ENCODE data around the gene MRI1. TPM values are rescaled to one million over a fixed set of nuclear protein-coding genes. Genes with fewer than 3 reads are reported as not detected.
A peak's percentile ranks its signal among the peaks of the same experiment; 100 is the strongest.
"Not testable (repeated sequence)": the region's sequence is repeated elsewhere in the genome, so short reads cannot be mapped to it uniquely, and the experiment has no call there.

Gene MRI1
- total RNA-seq, 2 donors from 2014 or later = 37.6 to 42.2 TPM

- Mint-ChIP-seq H3K4me1 (ENCODE audit: low read depth) (peaks cover 11% of the 10 kb centered on the region), H3K36me3 (ENCODE audit: insufficient read depth in 2 of 2) (no peaks in the 10 kb centered on the region), H3K9me3 (no peaks in the 10 kb centered on the region), H3K27me3 (ENCODE audit: low read depth) (no peaks in the 10 kb centered on the region), H3K27ac (no peak overlapping the region), H3K4me3 (no peak overlapping the region)
- DNase-seq = no peak
- no peak for ATAC-seq (replicated peaks in 1 of 2)
Observed at GRCh38 chr19:13742756-13743155, 21.6 kb upstream of the MRI1 start.

DNA sequence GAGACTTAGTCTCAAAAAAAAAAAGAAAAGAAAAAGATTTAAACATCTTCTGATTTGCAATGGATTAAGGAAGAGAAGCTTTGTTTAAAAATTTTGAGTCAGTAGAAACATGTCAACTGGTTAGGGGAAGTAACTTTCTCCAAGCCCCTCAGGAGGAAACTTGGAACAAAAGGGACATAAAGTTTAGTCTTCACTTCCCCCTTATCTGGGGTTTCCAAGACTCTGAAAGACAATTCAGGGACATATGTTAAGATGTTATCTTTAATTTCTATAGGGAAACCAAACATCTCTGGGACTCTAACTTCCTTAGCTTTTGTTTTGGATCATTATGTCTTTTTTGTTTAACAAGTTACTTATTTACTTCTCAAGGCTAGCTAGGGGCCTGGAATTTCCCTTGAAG, 20.1 kb upstream of the MRI1 start:
- Mint-ChIP-seq H3K4me3 (no peak overlapping the region), H3K36me3 (ENCODE audit: insufficient read depth in 2 of 2) (peaks cover 0 to 2% of the 10 kb centered on the region in 2 donors), H3K4me1 (ENCODE audit: low read depth) (peaks cover 21% of the 10 kb centered on the region), H3K27ac (no peak overlapping the region), H3K9me3 (no peaks in the 10 kb centered on the region), H3K27me3 (ENCODE audit: low read depth) (no peaks in the 10 kb centered on the region)
- DNase-seq = no peak
- ATAC-seq (replicated peaks in 1 of 2) = no peak

DNA sequence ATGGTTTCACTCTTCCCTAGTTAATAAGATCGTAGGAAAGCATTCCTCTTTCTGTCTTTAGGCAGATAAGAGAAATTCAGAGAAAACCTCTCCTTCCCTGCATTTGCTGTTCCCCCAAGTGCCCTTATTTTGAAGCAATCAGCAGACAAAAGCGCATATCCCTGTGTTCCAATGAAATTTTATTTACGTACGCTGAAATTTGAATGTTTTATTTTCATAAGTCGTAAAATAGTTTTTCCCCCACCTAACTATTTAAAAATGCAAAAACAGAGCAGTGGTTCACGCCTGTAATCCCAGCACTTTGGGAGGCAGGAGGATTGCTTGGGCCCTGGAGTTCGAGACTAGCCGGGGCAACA, 17.2 kb upstream of the MRI1 start:
- Mint-ChIP-seq H3K9me3 (no peaks in the 10 kb centered on the region), H3K27ac (no peak overlapping the region), H3K36me3 (ENCODE audit: insufficient read depth in 2 of 2) (peaks cover 0 to 2% of the 10 kb centered on the region in 2 donors), H3K4me1 (ENCODE audit: low read depth) (peaks cover 41% of the 10 kb centered on the region), H3K27me3 (ENCODE audit: low read depth) (no peaks in the 10 kb centered on the region), H3K4me3 (peak overlapping the region; percentile 90 to 97)
- no peak for DNase-seq
- ATAC-seq (replicated peaks in 1 of 2) = no peak

DNA sequence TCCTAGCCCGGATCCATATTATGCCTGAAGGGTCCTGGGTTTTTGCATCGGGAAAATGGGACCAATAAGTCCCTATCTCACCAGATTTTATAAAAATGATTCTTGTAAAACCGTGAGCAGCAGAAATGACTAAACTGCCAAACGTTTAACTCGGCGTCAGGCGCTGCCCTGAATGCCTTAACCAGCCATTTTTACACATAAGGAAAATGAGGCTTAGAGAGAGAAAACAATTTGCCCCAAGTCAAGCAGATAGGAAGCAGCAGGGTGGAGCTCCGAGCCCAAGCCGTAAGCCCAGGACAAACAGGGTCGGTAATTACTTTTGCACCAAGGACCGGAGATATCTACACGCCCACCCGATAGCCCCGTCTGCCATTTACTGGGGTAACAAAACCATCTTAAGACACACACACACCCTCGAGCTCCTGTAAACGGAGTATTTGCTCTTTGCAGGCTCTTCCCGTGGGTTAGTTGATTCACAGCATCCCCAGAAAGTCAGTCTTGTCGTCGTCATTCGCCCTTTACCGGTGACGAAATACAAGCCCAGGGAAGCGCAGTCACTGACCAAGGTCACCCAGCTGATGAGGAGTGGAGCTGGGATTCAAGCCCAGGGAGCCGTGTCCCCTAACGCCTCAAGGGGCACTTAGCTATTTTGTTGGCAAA, 16.0 kb upstream of the MRI1 start:
- H3K4me1 Mint-ChIP-seq (ENCODE audit: low read depth) = peaks cover 47% of the 10 kb centered on the region
- ATAC-seq (replicated peaks in 1 of 2) = no peak
- peak in 1 of 2 donors; percentile 19 for DNase-seq
- no peaks in the 10 kb centered on the region for H3K27me3 Mint-ChIP-seq (ENCODE audit: low read depth)
- peak overlapping the region; percentile 90 to 97 for H3K4me3 Mint-ChIP-seq
- peaks cover 2 to 9% of the 10 kb centered on the region in 2 donors for H3K36me3 Mint-ChIP-seq (ENCODE audit: insufficient read depth in 2 of 2)
- no peaks in the 10 kb centered on the region for H3K9me3 Mint-ChIP-seq
- peak overlapping the region; percentile 92 for H3K27ac Mint-ChIP-seq

DNA sequence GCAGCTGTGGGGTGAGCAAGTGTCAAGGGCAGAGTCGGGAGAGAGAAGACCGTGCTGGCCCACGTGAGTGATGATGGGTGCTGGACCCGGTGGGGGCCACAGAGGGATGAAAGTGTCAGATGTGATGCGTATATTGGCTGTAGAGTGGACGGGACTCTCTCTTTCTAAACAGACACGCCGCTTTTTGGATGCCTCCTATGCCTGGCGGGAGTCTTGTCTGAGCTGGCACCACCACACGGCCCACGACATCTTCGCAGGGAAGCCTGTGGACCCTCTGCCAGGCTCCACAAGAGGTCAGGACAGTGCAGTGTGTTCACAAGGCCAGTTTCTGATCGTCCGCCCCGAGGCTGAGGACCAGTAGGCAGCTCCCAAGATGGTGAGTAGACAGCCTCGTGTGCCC, 12.9 kb upstream of the MRI1 start:
- peaks cover 7 to 19% of the 10 kb centered on the region in 2 donors for H3K36me3 Mint-ChIP-seq (ENCODE audit: insufficient read depth in 2 of 2)
- H3K4me1 Mint-ChIP-seq (ENCODE audit: low read depth) = peaks cover 46% of the 10 kb centered on the region
- DNase-seq (no peak), ATAC-seq (replicated peaks in 1 of 2) (no peak)
- no peaks in the 10 kb centered on the region for H3K27me3 Mint-ChIP-seq (ENCODE audit: low read depth)
- H3K9me3 Mint-ChIP-seq = no peaks in the 10 kb centered on the region
- no peak overlapping the region for H3K27ac Mint-ChIP-seq
- no peak overlapping the region for H3K4me3 Mint-ChIP-seq

DNA sequence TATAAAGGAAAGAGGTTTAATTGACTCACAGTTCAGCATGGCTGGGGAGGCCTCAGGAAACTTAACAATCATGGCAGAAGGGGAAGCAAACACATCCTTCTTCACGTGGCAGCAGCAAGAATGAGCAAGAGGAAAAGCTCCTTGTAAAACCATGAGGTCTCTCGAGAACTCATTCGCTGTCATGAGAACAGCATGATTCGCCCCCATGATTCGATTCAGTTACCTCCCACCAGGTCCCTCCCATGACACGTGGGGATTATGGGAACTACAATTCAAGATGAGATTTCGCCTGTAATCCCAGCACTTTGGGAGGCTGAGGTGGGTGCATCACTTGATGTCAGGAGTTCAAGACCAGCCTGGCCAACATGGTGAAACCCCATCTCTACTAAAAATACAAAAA, 10.7 kb upstream of the MRI1 start:
- H3K36me3 Mint-ChIP-seq (ENCODE audit: insufficient read depth in 2 of 2) = peaks cover 9 to 24% of the 10 kb centered on the region in 2 donors
- not testable (repeated sequence) for H3K9me3 Mint-ChIP-seq; H3K27me3 Mint-ChIP-seq (ENCODE audit: low read depth); DNase-seq; H3K27ac Mint-ChIP-seq; H3K4me3 Mint-ChIP-seq
- ATAC-seq (replicated peaks in 1 of 2) = peak in 1 of 2 donors; percentile 33
- peaks cover 31% of the 10 kb centered on the region for H3K4me1 Mint-ChIP-seq (ENCODE audit: low read depth)

GRCh38 chr19:13756210-13756609, 8.1 kb upstream of the MRI1 start:
- Mint-ChIP-seq H3K9me3 (no peaks in the 10 kb centered on the region), H3K27ac (no peak overlapping the region), H3K4me3 (no peak overlapping the region), H3K4me1 (ENCODE audit: low read depth) (peaks cover 8% of the 10 kb centered on the region), H3K36me3 (ENCODE audit: insufficient read depth in 2 of 2) (peaks cover 9 to 23% of the 10 kb centered on the region in 2 donors), H3K27me3 (ENCODE audit: low read depth) (no peaks in the 10 kb centered on the region)
- ATAC-seq (replicated peaks in 1 of 2) (no peak), DNase-seq (no peak)

GRCh38 chr19:13757805-13758772, 6.2 kb upstream of the MRI1 start:
- Mint-ChIP-seq H3K36me3 (ENCODE audit: insufficient read depth in 2 of 2) (peaks cover 7 to 24% of the 10 kb centered on the region in 2 donors), H3K27me3 (ENCODE audit: low read depth) (no peaks in the 10 kb centered on the region), H3K4me3 (no peak overlapping the region), H3K9me3 (no peaks in the 10 kb centered on the region), H3K4me1 (ENCODE audit: low read depth) (peaks cover 6% of the 10 kb centered on the region), H3K27ac (no peak overlapping the region)
- DNase-seq (no peak), ATAC-seq (replicated peaks in 1 of 2) (no peak)

GRCh38 chr19:13758795-13759194, 5.5 kb upstream of the MRI1 start:
- Mint-ChIP-seq H3K27ac (no peak overlapping the region), H3K36me3 (ENCODE audit: insufficient read depth in 2 of 2) (peaks cover 9 to 23% of the 10 kb centered on the region in 2 donors), H3K4me1 (ENCODE audit: low read depth) (peaks cover 13% of the 10 kb centered on the region), H3K27me3 (ENCODE audit: low read depth) (no peaks in the 10 kb centered on the region), H3K9me3 (no peaks in the 10 kb centered on the region), H3K4me3 (no peak overlapping the region)
- ATAC-seq (replicated peaks in 1 of 2) (no peak), DNase-seq (no peak)

DNA sequence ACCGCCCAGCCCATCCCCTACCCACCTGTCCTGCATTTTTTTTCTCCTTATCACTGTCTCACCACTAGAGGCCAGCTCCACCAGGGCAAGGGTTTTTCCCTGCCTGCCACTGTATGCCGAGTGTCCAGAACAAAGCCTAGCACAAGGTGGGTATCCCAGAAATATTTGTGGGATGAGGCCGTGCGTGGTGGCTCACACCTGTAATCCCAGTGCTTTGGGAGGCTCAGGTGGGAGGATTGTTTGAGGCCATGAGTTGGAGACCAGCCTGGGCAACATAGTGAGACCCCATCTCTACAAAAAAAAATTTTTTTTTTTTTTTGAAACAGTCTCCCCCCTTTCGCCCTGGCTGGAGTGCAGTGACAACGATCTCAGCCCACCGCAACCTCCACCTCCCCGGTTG, 2.9 kb upstream of the MRI1 start:
- H3K9me3 Mint-ChIP-seq = no peaks in the 10 kb centered on the region
- peaks cover 8 to 13% of the 10 kb centered on the region in 2 donors for H3K36me3 Mint-ChIP-seq (ENCODE audit: insufficient read depth in 2 of 2)
- DNase-seq (no peak), ATAC-seq (replicated peaks in 1 of 2) (no peak)
- H3K4me3 Mint-ChIP-seq = no peak overlapping the region
- peaks cover 31% of the 10 kb centered on the region for H3K4me1 Mint-ChIP-seq (ENCODE audit: low read depth)
- H3K27ac Mint-ChIP-seq = no peak overlapping the region
- H3K27me3 Mint-ChIP-seq (ENCODE audit: low read depth) = no peaks in the 10 kb centered on the region

DNA sequence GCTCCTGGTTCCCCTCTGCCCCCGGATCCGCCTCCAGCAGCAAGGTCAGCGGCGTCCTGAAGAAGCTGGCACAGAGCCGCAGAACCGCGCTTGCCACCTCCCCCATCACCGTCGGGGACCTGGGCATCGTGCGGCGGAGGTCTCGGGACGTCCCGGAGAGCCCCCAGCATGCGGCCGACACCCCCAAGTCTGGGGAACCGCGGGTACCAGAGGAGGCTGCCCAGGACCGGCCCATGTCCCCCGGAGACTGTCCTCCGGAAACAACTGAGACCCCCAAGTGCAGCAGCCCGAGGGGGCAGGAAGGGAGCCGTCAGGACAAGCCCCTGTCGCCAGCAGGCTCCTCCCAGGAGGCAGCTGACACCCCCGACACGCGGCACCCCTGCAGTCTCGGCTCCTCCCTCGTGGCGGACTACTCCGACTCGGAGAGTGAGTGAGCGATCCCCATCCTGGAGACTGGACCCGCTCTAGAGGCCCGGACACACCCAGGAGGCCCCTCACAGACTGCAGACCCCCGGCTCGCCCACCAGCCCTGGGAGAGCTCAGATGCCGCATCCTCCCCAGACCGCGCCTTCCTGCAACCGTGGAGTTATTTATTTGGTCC, 1.6 kb upstream of the MRI1 start:
- ATAC-seq (replicated peaks in 1 of 2) (no peak), DNase-seq (no peak)
- H3K27ac Mint-ChIP-seq = no peak overlapping the region
- H3K4me1 Mint-ChIP-seq (ENCODE audit: low read depth) = peaks cover 33% of the 10 kb centered on the region
- no peaks in the 10 kb centered on the region for H3K9me3 Mint-ChIP-seq
- peaks cover 8 to 13% of the 10 kb centered on the region in 2 donors for H3K36me3 Mint-ChIP-seq (ENCODE audit: insufficient read depth in 2 of 2)
- H3K27me3 Mint-ChIP-seq (ENCODE audit: low read depth) = no peaks in the 10 kb centered on the region
- no peak overlapping the region for H3K4me3 Mint-ChIP-seq

GRCh38 chr19:13763265-13763664, 1.1 kb upstream of the MRI1 start:
- Mint-ChIP-seq H3K4me3 (peak overlapping the region; percentile 63 to 86), H3K27me3 (ENCODE audit: low read depth) (no peaks in the 10 kb centered on the region), H3K27ac (no peak overlapping the region), H3K36me3 (ENCODE audit: insufficient read depth in 2 of 2) (peaks cover 9 to 12% of the 10 kb centered on the region in 2 donors), H3K4me1 (ENCODE audit: low read depth) (peaks cover 33% of the 10 kb centered on the region), H3K9me3 (no peaks in the 10 kb centered on the region)
- DNase-seq = no peak
- ATAC-seq (replicated peaks in 1 of 2) = no peak

DNA sequence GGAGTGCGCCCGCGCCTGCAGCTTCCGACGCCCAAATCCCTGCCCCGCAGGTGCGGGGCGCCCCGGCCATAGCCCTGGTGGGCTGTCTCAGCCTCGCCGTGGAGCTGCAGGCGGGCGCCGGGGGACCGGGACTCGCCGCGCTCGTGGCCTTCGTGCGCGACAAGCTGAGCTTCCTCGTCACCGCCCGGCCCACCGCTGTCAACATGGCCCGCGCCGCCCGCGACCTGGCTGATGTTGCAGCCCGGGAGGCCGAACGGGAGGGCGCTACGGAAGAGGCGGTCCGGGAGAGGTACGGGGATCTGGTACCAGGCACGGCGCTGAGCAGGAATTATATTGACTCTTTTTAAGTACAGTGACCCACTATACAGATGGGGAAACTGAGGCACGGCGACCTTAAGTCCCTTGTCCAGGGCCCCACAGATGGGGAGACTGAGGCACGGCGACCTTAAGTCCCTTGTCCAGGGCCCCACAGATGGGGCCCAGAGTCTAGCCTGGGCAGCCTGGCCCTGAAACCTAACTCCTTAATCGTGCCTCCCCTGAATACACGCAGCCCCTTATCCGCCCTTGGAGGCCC, 586 bp downstream of the MRI1 start:
- DNase-seq = peak; percentile 57 to 60
- H3K4me1 Mint-ChIP-seq (ENCODE audit: low read depth) = peaks cover 33% of the 10 kb centered on the region
- peaks cover 7 to 10% of the 10 kb centered on the region in 2 donors for H3K36me3 Mint-ChIP-seq (ENCODE audit: insufficient read depth in 2 of 2)
- H3K27me3 Mint-ChIP-seq (ENCODE audit: low read depth) = no peaks in the 10 kb centered on the region
- H3K4me3 Mint-ChIP-seq = peak overlapping the region; percentile 82 to 88
- peak overlapping the region; percentile 61 for H3K27ac Mint-ChIP-seq
- no peaks in the 10 kb centered on the region for H3K9me3 Mint-ChIP-seq
- peak; percentile 68 to 69 for ATAC-seq (replicated peaks in 1 of 2)
